Measurements from ENCODE around the gene KCNQ2. TPM values are rescaled to one million over a fixed set of nuclear protein-coding genes. Genes with fewer than 3 reads are reported as not detected.

Gene KCNQ2
- total RNA-seq, 1 donor from 2014 or later, result 39.5 TPM

DNA sequence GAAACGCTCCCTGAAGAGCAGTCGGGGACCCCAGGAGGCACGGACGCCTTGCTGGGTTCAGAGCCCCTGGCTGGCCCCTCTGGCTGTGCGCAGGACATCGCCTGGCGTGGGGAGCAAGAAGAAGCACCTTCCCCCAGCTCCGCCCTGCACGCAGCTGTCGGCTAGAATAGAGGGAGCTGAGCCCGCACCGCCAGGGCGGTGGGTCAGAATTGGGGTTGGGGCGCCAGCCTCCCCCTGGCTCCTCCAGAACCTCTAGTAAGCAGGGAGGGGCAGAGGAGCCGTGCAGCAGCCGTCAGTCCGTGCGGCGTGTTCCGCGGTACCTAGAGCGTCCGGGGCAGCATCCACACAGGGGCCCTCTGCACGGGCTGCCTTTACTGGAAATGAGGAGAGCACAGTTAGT is 53.2 kb downstream of the KCNQ2 start:
- H3K9ac ChIP-seq, result no peak overlapping the region
- H3K4me1 ChIP-seq, result peaks cover 5% of the 10 kb centered on the region
- no peaks in the 10 kb centered on the region for H3K27me3 ChIP-seq
- no peak overlapping the region for H3K27ac ChIP-seq
- no peaks in the 10 kb centered on the region for H3K27me3 Mint-ChIP-seq (ENCODE audit: insufficient read depth, low read depth)
- H2AFZ ChIP-seq (replicated peaks), result no peak overlapping the region
- no peaks in the 10 kb centered on the region for H3K9me3 Mint-ChIP-seq
- peaks cover under 1% of the 10 kb centered on the region for H3K36me3 Mint-ChIP-seq
- no peak overlapping the region for H3K4me2 ChIP-seq
- no peak overlapping the region for H3K4me3 Mint-ChIP-seq
- H3K4me3 ChIP-seq, result no peak overlapping the region
- no peaks in the 10 kb centered on the region for H3K36me3 ChIP-seq
- H3K9me3 ChIP-seq (ENCODE audit: low read depth), result no peaks in the 10 kb centered on the region
- H4K20me1 ChIP-seq (ENCODE audit: low read depth), result no peaks in the 10 kb centered on the region
- H3F3A ChIP-seq (ENCODE audit: low read depth), result no peaks in the 10 kb centered on the region
- peaks cover 9% of the 10 kb centered on the region for H3K4me1 Mint-ChIP-seq
- no peak overlapping the region for H3K27ac Mint-ChIP-seq
- DNase-seq (ENCODE audit: low spot score), result no peak
- no peaks in the 10 kb centered on the region for H3K79me2 ChIP-seq (ENCODE audit: low read depth)
- TF ChIP-seq, protein P1, sequence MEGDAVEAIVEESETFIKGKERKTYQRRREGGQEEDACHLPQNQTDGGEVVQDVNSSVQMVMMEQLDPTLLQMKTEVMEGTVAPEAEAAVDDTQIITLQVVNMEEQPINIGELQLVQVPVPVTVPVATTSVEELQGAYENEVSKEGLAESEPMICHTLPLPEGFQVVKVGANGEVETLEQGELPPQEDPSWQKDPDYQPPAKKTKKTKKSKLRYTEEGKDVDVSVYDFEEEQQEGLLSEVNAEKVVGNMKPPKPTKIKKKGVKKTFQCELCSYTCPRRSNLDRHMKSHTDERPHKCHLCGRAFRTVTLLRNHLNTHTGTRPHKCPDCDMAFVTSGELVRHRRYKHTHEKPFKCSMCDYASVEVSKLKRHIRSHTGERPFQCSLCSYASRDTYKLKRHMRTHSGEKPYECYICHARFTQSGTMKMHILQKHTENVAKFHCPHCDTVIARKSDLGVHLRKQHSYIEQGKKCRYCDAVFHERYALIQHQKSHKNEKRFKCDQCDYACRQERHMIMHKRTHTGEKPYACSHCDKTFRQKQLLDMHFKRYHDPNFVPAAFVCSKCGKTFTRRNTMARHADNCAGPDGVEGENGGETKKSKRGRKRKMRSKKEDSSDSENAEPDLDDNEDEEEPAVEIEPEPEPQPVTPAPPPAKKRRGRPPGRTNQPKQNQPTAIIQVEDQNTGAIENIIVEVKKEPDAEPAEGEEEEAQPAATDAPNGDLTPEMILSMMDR (IDR thresholded peaks at IDR 0.05), result no peak
- TF ChIP-seq EZH2phosphoT487 (IDR thresholded peaks at IDR 0.05), result no peak
- no peak for TF ChIP-seq EZH2 (IDR thresholded peaks at IDR 0.05)

DNA sequence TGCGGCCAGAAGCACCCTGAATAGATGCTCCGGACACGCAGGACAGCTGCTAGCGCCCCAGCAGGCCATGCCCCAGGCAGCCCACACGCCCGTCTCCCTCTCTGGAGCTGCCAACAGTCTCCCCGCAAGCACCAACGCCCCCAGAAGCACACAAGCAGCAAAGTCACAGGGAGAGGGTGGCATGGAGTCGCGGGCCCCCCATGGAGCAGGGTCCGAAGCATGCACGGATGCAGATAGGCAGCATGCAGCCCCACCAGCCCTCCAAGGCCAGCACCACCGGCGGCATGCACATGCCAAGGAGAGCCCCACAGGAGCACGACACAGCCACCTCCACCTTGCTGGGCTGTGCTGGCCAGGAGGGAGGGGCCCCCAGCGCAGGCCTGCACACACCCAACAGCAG is 53.8 kb downstream of the KCNQ2 start:
- Histone ChIP-seq H3K9me3 (ENCODE audit: low read depth) (no peaks in the 10 kb centered on the region), H3K27ac (no peak overlapping the region), H3K4me3 (no peak overlapping the region), H3K79me2 (ENCODE audit: low read depth) (no peaks in the 10 kb centered on the region), H3K36me3 (no peaks in the 10 kb centered on the region), H3K27me3 (no peaks in the 10 kb centered on the region), H2AFZ (replicated peaks) (no peak overlapping the region), H3K9ac (no peak overlapping the region), H4K20me1 (ENCODE audit: low read depth) (no peaks in the 10 kb centered on the region), H3F3A (ENCODE audit: low read depth) (no peaks in the 10 kb centered on the region), H3K4me1 (peaks cover 5% of the 10 kb centered on the region), H3K4me2 (no peak overlapping the region)
- no peaks in the 10 kb centered on the region for H3K27me3 Mint-ChIP-seq (ENCODE audit: insufficient read depth, low read depth)
- TF ChIP-seq EZH2phosphoT487 (IDR thresholded peaks at IDR 0.05), result no peak
- TF ChIP-seq EZH2 (IDR thresholded peaks at IDR 0.05), result no peak
- TF ChIP-seq, protein P1 (IDR thresholded peaks at IDR 0.05), result no peak
- peaks cover 9% of the 10 kb centered on the region for H3K4me1 Mint-ChIP-seq
- no peak for DNase-seq (ENCODE audit: low spot score)
- H3K36me3 Mint-ChIP-seq, result no peaks in the 10 kb centered on the region
- H3K27ac Mint-ChIP-seq, result no peak overlapping the region
- no peaks in the 10 kb centered on the region for H3K9me3 Mint-ChIP-seq
- no peak overlapping the region for H3K4me3 Mint-ChIP-seq

DNA sequence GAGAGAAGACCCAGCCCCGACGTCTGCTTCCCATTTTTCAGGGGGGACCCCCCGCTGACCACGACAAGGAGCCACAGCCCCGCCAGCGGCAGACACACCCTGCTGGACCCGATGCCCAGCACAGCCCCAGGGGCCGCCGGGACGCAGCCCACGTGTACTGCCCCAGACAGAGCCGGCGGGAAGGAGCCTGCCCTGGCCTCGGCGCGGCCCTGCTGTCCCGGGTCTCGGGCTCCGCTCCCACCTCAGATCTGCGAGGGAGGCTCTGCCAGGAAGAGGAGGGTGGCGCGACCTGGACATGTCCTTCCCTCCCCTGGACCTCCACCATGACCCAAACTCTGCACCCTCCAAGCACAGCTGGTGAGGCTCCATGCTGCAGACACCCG is 54.7 kb downstream of the KCNQ2 start:
- DNase-seq (ENCODE audit: low spot score), result no peak
- H4K20me1 ChIP-seq (ENCODE audit: low read depth), result no peaks in the 10 kb centered on the region
- H3K27me3 Mint-ChIP-seq (ENCODE audit: insufficient read depth, low read depth), result no peaks in the 10 kb centered on the region
- no peak overlapping the region for H3K4me3 ChIP-seq
- H3K4me1 ChIP-seq, result peaks cover 5% of the 10 kb centered on the region
- H3K9ac ChIP-seq, result no peak overlapping the region
- H3K9me3 Mint-ChIP-seq, result no peaks in the 10 kb centered on the region
- peaks cover 13% of the 10 kb centered on the region for H3K4me1 Mint-ChIP-seq
- no peak overlapping the region for H3K27ac ChIP-seq
- no peaks in the 10 kb centered on the region for H3K79me2 ChIP-seq (ENCODE audit: low read depth)
- no peak overlapping the region for H2AFZ ChIP-seq (replicated peaks)
- H3K27me3 ChIP-seq, result no peaks in the 10 kb centered on the region
- H3K36me3 Mint-ChIP-seq, result peaks cover 3% of the 10 kb centered on the region
- TF ChIP-seq EZH2phosphoT487 (IDR thresholded peaks at IDR 0.05), result no peak
- TF ChIP-seq EZH2 (IDR thresholded peaks at IDR 0.05), result no peak
- TF ChIP-seq, protein P1 (IDR thresholded peaks at IDR 0.05), result no peak
- H3K4me2 ChIP-seq, result no peak overlapping the region
- no peaks in the 10 kb centered on the region for H3F3A ChIP-seq (ENCODE audit: low read depth)
- H3K9me3 ChIP-seq (ENCODE audit: low read depth), result no peaks in the 10 kb centered on the region
- H3K27ac Mint-ChIP-seq, result no peak overlapping the region
- no peaks in the 10 kb centered on the region for H3K36me3 ChIP-seq
- no peak overlapping the region for H3K4me3 Mint-ChIP-seq
